ENCODE data around the gene DPP10.

- TF ChIP-seq POLR2AphosphoS5 (IDR thresholded peaks at IDR 0.05) (no peak), CTCF (IDR thresholded peaks at IDR 0.05) (no peak), POLR2A (IDR thresholded peaks at IDR 0.05) (no peak), EP300 (IDR thresholded peaks at IDR 0.05) (no peak)
Observed at GRCh38 chr2:114609203-114609602, 166.8 kb downstream of the DPP10 start.

Data from sigmoid colon (tissue), 4 donors.